IMR-90 (cell line): Measurements from ENCODE around the gene PDLIM1. TPM values are rescaled to one million over a fixed set of nuclear protein-coding genes. Genes with fewer than 3 reads are reported as not detected.

Experiments used
- ATAC-seq: fragments of 200-7000 bp; cut with Tn5 transposase; 2 replicates; pipeline ENCODE4 v1.9.1; 2020; ENCODE audit warnings: low read depth, mild to moderate bottlenecking, moderate library complexity
- BruUV-seq: library from RNA; stranded (reverse); fragments of 400-500 nt; replicated peaks from 2 replicates; lab custom pipeline; 2021; lab: Mats Ljungman, UMichigan
- CTCF ChIA-PET: fragments of 300-600 bp; formaldehyde crosslinking; extraction: SDS; loops from one replicate; lab custom pipeline; 2021; ENCODE audit warnings: antibody characterized with exemption; lab: Yijun Ruan, JAX
- POLR2A ChIA-PET: fragments of 300-600 bp; sonication (Branson Sonifier 250); formaldehyde crosslinking; loops from one replicate; lab custom pipeline; 2022; ENCODE audit warnings: antibody characterized with exemption; ENCODE audit not compliant: unreplicated experiment; lab: Charles Lee
- DNase-seq: peaks from one replicate; pipeline ENCODE4 v3.0.0; 2013
- H2AFZ ChIP-seq: replicated peaks from 2 replicates; pipeline ENCODE3; 2013; ENCODE audit warnings: low read length, mild to moderate bottlenecking; ENCODE audit not compliant: poor library complexity
- H2AK5ac ChIP-seq: 2 replicates; pipeline ENCODE4 v1.6.1; 2013; ENCODE audit warnings: low read depth, low read length, inconsistent platforms
- H2AK9ac ChIP-seq: replicated peaks from 2 replicates; pipeline ENCODE3; 2013; ENCODE audit warnings: mild to moderate bottlenecking, low read depth, low read length, moderate library complexity; ENCODE audit not compliant: poor library complexity
- H2BK120ac ChIP-seq: 2 replicates; pipeline ENCODE4 v1.6.1; 2013; ENCODE audit warnings: low read depth, low read length, inconsistent platforms
- H2BK15ac ChIP-seq: 3 replicates; pipeline ENCODE4 v1.6.1; 2013; ENCODE audit warnings: low read depth, low read length, inconsistent platforms
- H2BK20ac ChIP-seq: 2 replicates; pipeline ENCODE4 v1.6.1; 2013; ENCODE audit warnings: low read depth, mild to moderate bottlenecking, inconsistent platforms, low read length, moderate library complexity
- H2BK5ac ChIP-seq: 2 replicates; pipeline ENCODE4 v1.6.1; 2013; ENCODE audit warnings: mild to moderate bottlenecking, low read depth, low read length, inconsistent platforms; ENCODE audit not compliant: poor library complexity, severe bottlenecking
- H3K14ac ChIP-seq: replicated peaks from 2 replicates; pipeline ENCODE4 v1.6.1; 2013; ENCODE audit warnings: low read depth, low read length, inconsistent platforms
- H3K18ac ChIP-seq: 2 replicates; pipeline ENCODE4 v1.6.1; 2013; ENCODE audit warnings: low read depth, low read length, control low read depth
- H3K23ac ChIP-seq: 2 replicates; pipeline ENCODE4 v1.6.1; 2013; ENCODE audit warnings: low read depth, low read length, inconsistent platforms
- H3K27ac ChIP-seq: 2 replicates; pipeline ENCODE4 v1.5.1; 2013; ENCODE audit warnings: mild to moderate bottlenecking, control low read depth, low read length; ENCODE audit not compliant: insufficient read depth
- H3K27me3 ChIP-seq: 2 replicates; pipeline ENCODE4 v1.6.1; 2013; ENCODE audit warnings: low read length; ENCODE audit not compliant: control insufficient read depth, insufficient read depth
- H3K36me3 ChIP-seq: 2 replicates; pipeline ENCODE4 v1.6.1; 2013; ENCODE audit warnings: low read length, mixed read lengths; ENCODE audit not compliant: control insufficient read depth, insufficient read depth
- H3K4ac ChIP-seq: 2 replicates; pipeline ENCODE4 v1.6.1; 2013; ENCODE audit warnings: low read depth, low read length, inconsistent platforms
- H3K4me1 ChIP-seq: 2 replicates; pipeline ENCODE4 v1.6.1; 2013; ENCODE audit warnings: low read length, mixed read lengths; ENCODE audit not compliant: control insufficient read depth, insufficient read depth
- H3K4me2 ChIP-seq: 2 replicates; pipeline ENCODE4 v1.6.1; 2013; ENCODE audit warnings: low read depth, mild to moderate bottlenecking, control low read depth, low read length, moderate library complexity
- H3K4me3 ChIP-seq: 2 replicates; pipeline ENCODE4 v1.5.1; 2013; ENCODE audit warnings: low read depth, mild to moderate bottlenecking, control low read depth, low read length, moderate library complexity; ENCODE audit not compliant: insufficient read depth
- H3K56ac ChIP-seq: 2 replicates; pipeline ENCODE4 v1.6.1; 2013; ENCODE audit warnings: low read length, inconsistent platforms; ENCODE audit not compliant: insufficient read depth; ENCODE audit errors: extremely low read depth
- H3K79me1 ChIP-seq, 2 experiments: 2 replicates each; pipeline ENCODE4 v1.6.1; 2013; ENCODE audit warnings: low read length in 2 of 2, inconsistent platforms in 1 of 2, low read depth in 1 of 2
- H3K9ac ChIP-seq: 2 replicates; pipeline ENCODE4 v1.6.1; 2013; ENCODE audit warnings: low read depth, low read length, control low read depth
- H3K9me1 ChIP-seq: 2 replicates; pipeline ENCODE4 v1.6.1; 2013; ENCODE audit warnings: low read length, inconsistent platforms; ENCODE audit not compliant: insufficient read depth
- H3K9me3 ChIP-seq: 2 replicates; pipeline ENCODE4 v1.6.1; 2013; ENCODE audit warnings: low read length; ENCODE audit not compliant: control insufficient read depth, insufficient read depth
- H4K20me1 ChIP-seq: 2 replicates; pipeline ENCODE4 v1.6.1; 2013; ENCODE audit warnings: low read length, inconsistent platforms; ENCODE audit not compliant: insufficient read depth
- H4K5ac ChIP-seq: 2 replicates; pipeline ENCODE4 v1.6.1; 2013; ENCODE audit warnings: mild to moderate bottlenecking, low read depth, low read length, control low read depth
- H4K8ac ChIP-seq, 2 experiments: 2 replicates each; pipeline ENCODE4 v1.6.1; 2013; ENCODE audit warnings: low read depth in 2 of 2, low read length in 2 of 2, control low read depth in 1 of 2, inconsistent platforms in 1 of 2
- H4K91ac ChIP-seq: 2 replicates; pipeline ENCODE4 v1.6.1; 2013; ENCODE audit warnings: low read depth, low read length, inconsistent platforms; ENCODE audit not compliant: insufficient read depth
- CHD1 ChIP-seq: IDR thresholded peaks from 2 replicates; pipeline ENCODE4 v1.6.1; 2012; ENCODE audit warnings: low read depth, low read length, improper control_type of control experiment
- FOS ChIP-seq: fragments of 150-350 bp; IDR thresholded peaks from 2 replicates; pipeline ENCODE4 v1.6.1; 2016; ENCODE audit warnings: low read depth, low read length
- RAD21 ChIP-seq: IDR thresholded peaks from 2 replicates; pipeline ENCODE4 v1.6.1; 2012; ENCODE audit warnings: low read length, improper control_type of control experiment
- RCOR1 ChIP-seq: IDR thresholded peaks from 2 replicates; pipeline ENCODE4 v1.6.1; 2012; ENCODE audit warnings: mild to moderate bottlenecking, low read length, improper control_type of control experiment; ENCODE audit not compliant: insufficient replicate concordance
- RFX5 ChIP-seq: IDR thresholded peaks from 2 replicates; pipeline ENCODE4 v1.8.0; 2012; ENCODE audit warnings: low read depth, mild to moderate bottlenecking, low read length, moderate library complexity
- WGBS, 2 experiments: methylation state at CpG; one replicate each; pipeline versions ENCODE4 v1.1.5 to v1.1.7; 2013; ENCODE audit warnings: missing lambda C conversion rate in 2 of 2; ENCODE audit not compliant: insufficient read length in 1 of 2; ENCODE audit errors: extremely low coverage in 2 of 2; 5-methylcytosine and 5-hydroxymethylcytosine counted together
- dilution Hi-C: fragments of 300-500 bp; cut with HindIII; formaldehyde crosslinking; loops from one replicate; pipeline ENCODE4 v1.14.3; 2018; ENCODE audit warnings: low sequenced_read_pairs; ENCODE audit not compliant: unreplicated experiment
- in situ Hi-C: fragments of 300-500 bp; cut with MboI; formaldehyde crosslinking; loops from 3 replicates; pipeline ENCODE4 v1.14.3; 2019; ENCODE audit warnings: low sequenced_read_pairs, inconsistent platforms, mixed read lengths
- intact Hi-C: fragments of 100-400 bp; cut with micrococcal nuclease; formaldehyde crosslinking; loops from 2 replicates; pipeline ENCODE4 v1.10.0; 2022
- polyA plus RNA-seq, 3 experiments: library from polyadenylated mRNA; depleted of rRNA; stranded (reverse); fragments of >200 nt; gene quantifications; 2 replicates each; pipeline ENCODE4 v1.2.3, GENCODE V29; 2012; ENCODE audit warnings: low replicate concordance in 1 of 3
- total RNA-seq: library from RNA; depleted of rRNA; stranded (reverse); fragments of >200 nt; gene quantifications from 2 replicates; pipeline ENCODE4 v1.2.3, GENCODE V29; 2012

Gene PDLIM1
- total and polyA plus RNA-seq, 2 of the 4 experiments (the other 2 are of a cell fraction) = 30.1 to 187 TPM

GRCh38 chr10:95254629-95255028 is 36.2 kb downstream of the PDLIM1 start:
- ChIA-PET POLR2A (no interaction called here), CTCF (interaction anchor here (0.6 kb wide), 1 partner anchor 9 kb away, joined by 3 read pairs; no protein-coding TSS in a partner anchor)
- Histone ChIP-seq H3K4me1 (no peaks in the 10 kb centered on the region; the same call in none of the 2 replicates), H3K79me1 (peaks cover 7 to 42% of the 10 kb centered on the region in 2 experiments; a peak in 3 of 4 replicates), H4K5ac (no peak overlapping the region), H3K9me3 (peaks cover 4% of the 10 kb centered on the region; the same call in 1 of the 2 replicates), H4K20me1 (peaks cover 3% of the 10 kb centered on the region; the same call in 1 of the 2 replicates), H2BK20ac (no peak overlapping the region), H3K9ac (no peak overlapping the region), H3K18ac (no peak overlapping the region), H4K91ac (no peak overlapping the region), H2AK5ac (no peak overlapping the region), H2BK15ac (no peak overlapping the region), H3K23ac (0 out of 2 replicates have a peak overlapping the region, but pooled peaks have one; percentile 52), H3K27me3 (no peaks in the 10 kb centered on the region), H3K4me3 (no peak overlapping the region), H3K56ac (no peak overlapping the region), H3K9me1 (peaks cover 13% of the 10 kb centered on the region), H2BK120ac (no peak overlapping the region), H3K4ac (no peak overlapping the region), H2AFZ (no peak overlapping the region), H3K14ac (no peak overlapping the region), H3K27ac (no peak overlapping the region), H3K36me3 (peaks cover 28% of the 10 kb centered on the region), H2BK5ac (no peak overlapping the region), H4K8ac (no peak overlapping the region), H2AK9ac (no peak overlapping the region), H3K4me2 (no peak overlapping the region)
- ATAC-seq (no peak), DNase-seq (no peak)
- no peak for TF ChIP-seq RAD21
- no peak for TF ChIP-seq FOS
- no peak for TF ChIP-seq CHD1
- TF ChIP-seq RFX5 = no peak
- TF ChIP-seq RCOR1 = no peak
- no TSS peak for BruUV-seq
- no CpG with 5 or more reads among the region's 3 CpGs for WGBS, 2 experiments
- dilution Hi-C loops (no loop called here), in situ Hi-C loops (no loop called here), intact Hi-C loops (no loop called here)
